Panc1 (cell line): ENCODE data around the gene ZNF230. TPM values are rescaled to one million over a fixed set of nuclear protein-coding genes. Genes with fewer than 3 reads are reported as not detected.

Source experiments
- ATAC-seq: fragments of 200-7000 bp; cut with Tn5 transposase; 2 replicates; pipeline ENCODE4 v1.9.1; 2020; ENCODE audit warnings: mild to moderate bottlenecking, moderate library complexity
- BruUV-seq: library from RNA; stranded (reverse); fragments of 400-500 nt; replicated peaks from 2 replicates; lab custom pipeline; 2021; lab: Mats Ljungman, UMichigan
- CTCF ChIA-PET: fragments of 300-600 bp; sonication (Branson Sonifier 250); formaldehyde crosslinking; loops from one replicate; lab custom pipeline; 2022; ENCODE audit warnings: antibody characterized with exemption; lab: Charles Lee
- POLR2A ChIA-PET: fragments of 300-600 bp; sonication (Branson Sonifier 250); formaldehyde crosslinking; loops from one replicate; lab custom pipeline; 2022; ENCODE audit warnings: antibody characterized with exemption; lab: Charles Lee
- DNase-seq: peaks from one replicate; pipeline ENCODE4 v3.0.0-alpha.2; 2010; ENCODE audit warnings: low read depth, low spot score
- H3K27ac ChIP-seq: 2 replicates; pipeline ENCODE4 v1.5.1; 2011; ENCODE audit warnings: mild to moderate bottlenecking, low read length, inconsistent platforms
- H3K27me3 ChIP-seq: fragments of 200-500 bp; sonication (Bioruptor generic); 2 replicates; pipeline ENCODE4 v1.6.0; 2014; ENCODE audit warnings: low read length, inconsistent platforms; ENCODE audit not compliant: control insufficient read depth, insufficient read depth
- H3K36me3 ChIP-seq: fragments of 200-500 bp; sonication (Bioruptor generic); 2 replicates; pipeline ENCODE4 v1.5.1; 2014; ENCODE audit warnings: inconsistent platforms, mild to moderate bottlenecking, low read length, moderate library complexity; ENCODE audit not compliant: control insufficient read depth, insufficient read depth
- H3K4me1 ChIP-seq: 2 replicates; pipeline ENCODE4 v1.5.1; 2011; ENCODE audit warnings: inconsistent platforms, mild to moderate bottlenecking, low read length, moderate library complexity; ENCODE audit not compliant: control insufficient read depth, insufficient read depth
- H3K4me3 ChIP-seq, 2 experiments: 2 replicates each; pipeline ENCODE4 v1.5.1; 2011 to 2012; ENCODE audit warnings: low read depth in 2 of 2, low read length in 2 of 2, mild to moderate bottlenecking in 2 of 2, inconsistent platforms in 1 of 2, moderate library complexity in 1 of 2
- H3K9me3 ChIP-seq: fragments of 200-500 bp; sonication (Bioruptor generic); 2 replicates; pipeline ENCODE4 v1.5.1; 2014; ENCODE audit warnings: low read depth, mild to moderate bottlenecking, inconsistent platforms, low read length, moderate library complexity; ENCODE audit not compliant: control insufficient read depth, insufficient read depth
- CTCF ChIP-seq: fragments of 450-650 bp; IDR thresholded peaks from 2 replicates; pipeline ENCODE4 v1.5.1; 2017; ENCODE audit warnings: mild to moderate bottlenecking
- POLR2AphosphoS5 ChIP-seq: IDR thresholded peaks from 2 replicates; pipeline ENCODE4 v1.6.1; 2012; ENCODE audit warnings: mild to moderate bottlenecking, low read depth, low read length, moderate library complexity
- REST ChIP-seq, 2 experiments: IDR thresholded peaks; 2 replicates each; pipeline ENCODE4 v1.6.1; 2011 to 2012; ENCODE audit warnings: low read depth in 2 of 2, control low read depth in 1 of 2, low read length in 1 of 2, mild to moderate bottlenecking in 1 of 2, moderate library complexity in 1 of 2; ENCODE audit not compliant: insufficient read depth in 1 of 2
- SIN3A ChIP-seq: IDR thresholded peaks from 2 replicates; pipeline ENCODE4 v1.6.1; 2012; ENCODE audit warnings: low read depth, mild to moderate bottlenecking, low read length, moderate library complexity, borderline replicate concordance; ENCODE audit not compliant: insufficient read depth
- TCF7L2 ChIP-seq: IDR thresholded peaks from 2 replicates; pipeline ENCODE4 v1.6.1; 2011; ENCODE audit warnings: mild to moderate bottlenecking, low read depth, low read length, inconsistent platforms
- in situ Hi-C: cut with HindIII; loops from 2 replicates; pipeline ENCODE4 v1.10.0; 2016; ENCODE audit warnings: low sequenced_read_pairs, low pct_unique_long_range_greater_than_20kb
- intact Hi-C: fragments of 100-400 bp; cut with micrococcal nuclease; formaldehyde crosslinking; loops from one replicate; pipeline ENCODE4 v1.10.0; 2022; ENCODE audit not compliant: unreplicated experiment
- total RNA-seq: library from RNA; stranded (reverse); gene quantifications from one replicate; pipeline ENCODE4 v1.2.1, GENCODE V29; 2021; ENCODE audit not compliant: unreplicated experiment

The ZNF230 gene
- total RNA-seq, 1 experiment from 2014 or later, result 4.2 TPM

GRCh38 chr19:44005973-44006372, 3.2 kb downstream of the ZNF230 start:
- no peak overlapping the region for H3K27ac ChIP-seq
- H3K36me3 ChIP-seq, result peaks cover 17% of the 10 kb centered on the region
- no peaks in the 10 kb centered on the region; the same call in none of the 2 replicates for H3K4me1 ChIP-seq
- DNase-seq (no peak), ATAC-seq (no peak)
- CTCF ChIA-PET, result no interaction called here
- H3K27me3 ChIP-seq, result no peaks in the 10 kb centered on the region
- BruUV-seq, result no TSS peak
- POLR2A ChIA-PET, result no interaction called here
- intact Hi-C loops (no loop called here), in situ Hi-C loops (no loop called here)
- H3K4me3 ChIP-seq, result no peak overlapping the region
- no peak for TF ChIP-seq CTCF
- TF ChIP-seq POLR2AphosphoS5, result no peak
- no peak for TF ChIP-seq TCF7L2
- TF ChIP-seq SIN3A, result no peak
- TF ChIP-seq REST (IDR thresholded peaks at IDR 0.05; ENCODE audit: insufficient read depth in 1 of 2, low read depth in 2 of 2, low read length in 1 of 2), result no peak
- peaks cover 23% of the 10 kb centered on the region; the same call in 1 of the 2 replicates for H3K9me3 ChIP-seq

- Histone ChIP-seq H3K27ac (no peak overlapping the region), H3K27me3 (no peaks in the 10 kb centered on the region), H3K4me1 (no peaks in the 10 kb centered on the region; the same call in 1 of the 2 replicates), H3K36me3 (peaks cover 17% of the 10 kb centered on the region), H3K4me3 (no peak overlapping the region), H3K9me3 (peaks cover 38% of the 10 kb centered on the region; the same call in 1 of the 2 replicates)
- intact Hi-C loops (no loop called here), in situ Hi-C loops (no loop called here)
- TF ChIP-seq REST (IDR thresholded peaks at IDR 0.05; ENCODE audit: insufficient read depth in 1 of 2, low read depth in 2 of 2, low read length in 1 of 2), result no peak
- TF ChIP-seq POLR2AphosphoS5, result no peak
- no peak for TF ChIP-seq SIN3A
- TF ChIP-seq CTCF, result no peak
- TF ChIP-seq TCF7L2, result no peak
- BruUV-seq, result no TSS peak
- POLR2A ChIA-PET, result no interaction called here
- DNase-seq (no peak), ATAC-seq (no peak)
- CTCF ChIA-PET, result no interaction called here
Observed at GRCh38 chr19:44007473-44007872, 4.7 kb downstream of the ZNF230 start.
